HG03520 (cell line): ENCODE results near the gene HSBP1L1.

ENCODE experiments used
- ATAC-seq: cut with Tn5 transposase; IDR thresholded peaks from one replicate; pipeline ENCODE4 v1.9.1; 2021; ENCODE audit warnings: mild to moderate bottlenecking, moderate library complexity; ENCODE audit not compliant: unreplicated experiment

Gene HSBP1L1

GRCh38 chr18:79944126-79944731 is 20.2 kb upstream of the HSBP1L1 start:
- no peak for ATAC-seq

GRCh38 chr18:79944746-79945117 is 19.7 kb upstream of the HSBP1L1 start:
- no peak for ATAC-seq

- ATAC-seq, result no peak
Measured at GRCh38 chr18:79945118-79946042, 19.1 kb upstream of the HSBP1L1 start.

- ATAC-seq, result no peak
Measured at GRCh38 chr18:79947054-79947755, 17.2 kb upstream of the HSBP1L1 start.

GRCh38 chr18:79947881-79948610 is 16.4 kb upstream of the HSBP1L1 start:
- ATAC-seq, result no peak

GRCh38 chr18:79948719-79949411 is 15.6 kb upstream of the HSBP1L1 start:
- ATAC-seq, result no peak

GRCh38 chr18:79949697-79950487 is 14.6 kb upstream of the HSBP1L1 start:
- ATAC-seq, result no peak

- ATAC-seq, result peak; percentile 14
Measured at GRCh38 chr18:79950515-79951341, 13.7 kb upstream of the HSBP1L1 start.

- ATAC-seq, result peak; percentile 65
Measured at GRCh38 chr18:79951545-79952455, 12.6 kb upstream of the HSBP1L1 start, which contains the start of gene SLC66A2. Gene SLC66A2, minus strand, starts transcription at chr18:79951653. Its CDS starts 727 bp downstream, at chr18:79950926.

GRCh38 chr18:79952456-79952995 is 11.9 kb upstream of the HSBP1L1 start:
- ATAC-seq, result no peak

GRCh38 chr18:79952996-79953559 is 11.4 kb upstream of the HSBP1L1 start:
- ATAC-seq, result no peak

- no peak for ATAC-seq
Measured at GRCh38 chr18:79953971-79954651, 10.3 kb upstream of the HSBP1L1 start.

GRCh38 chr18:79954791-79955190 is 9.7 kb upstream of the HSBP1L1 start:
- no peak for ATAC-seq

GRCh38 chr18:79955302-79956075 is 9.0 kb upstream of the HSBP1L1 start:
- no peak for ATAC-seq

GRCh38 chr18:79956276-79956675 is 8.2 kb upstream of the HSBP1L1 start:
- no peak for ATAC-seq

- no peak for ATAC-seq
Measured at GRCh38 chr18:79958981-79959380, 5.5 kb upstream of the HSBP1L1 start.
